Fibroblast of lung (primary cell): Measurements from ENCODE around the gene INTU.

Experiments
- CTCF ChIP-seq, 2 donors: IDR thresholded peaks in 1 of 2; conservative IDR thresholded peaks in 1 of 2; 1 replicate in 1 of 2; 2 replicates in 1 of 2; pipeline ENCODE4 v1.5.1; 2011 to 2012; ENCODE audit warnings: low read length in 2 of 2, control low read depth in 1 of 2, inconsistent platforms in 1 of 2, low read depth in 1 of 2, mild to moderate bottlenecking in 1 of 2
- EZH2 ChIP-seq: IDR thresholded peaks from 2 replicates; pipeline ENCODE4 v1.5.1; 2012; ENCODE audit warnings: low read length, control low read depth, mild to moderate bottlenecking; ENCODE audit errors: missing control alignments

- TF ChIP-seq CTCF (conservative IDR thresholded peaks at IDR 0.05 in 1 of 2, IDR thresholded peaks at IDR 0.05 in 1 of 2; ENCODE audit: low read depth in 1 of 2, low read length in 2 of 2), result no peak
- no peak for TF ChIP-seq EZH2
Observed at GRCh38 chr4:127656047-127656680, 23.4 kb downstream of the INTU start.
